HL-60/S4 treated with phorbol 12-myristate 13-acetate at 8.2 ng/mL for 4 days and 3 days (cell line): ENCODE results near the gene GFPT2.

ENCODE experiments used
- in situ Hi-C: fragments of 300-500 bp; cut with MboI; formaldehyde crosslinking; loops from 2 replicates; pipeline ENCODE4 v1.15.0; 2022; ENCODE audit warnings: low sequenced_read_pairs

Gene GFPT2

DNA sequence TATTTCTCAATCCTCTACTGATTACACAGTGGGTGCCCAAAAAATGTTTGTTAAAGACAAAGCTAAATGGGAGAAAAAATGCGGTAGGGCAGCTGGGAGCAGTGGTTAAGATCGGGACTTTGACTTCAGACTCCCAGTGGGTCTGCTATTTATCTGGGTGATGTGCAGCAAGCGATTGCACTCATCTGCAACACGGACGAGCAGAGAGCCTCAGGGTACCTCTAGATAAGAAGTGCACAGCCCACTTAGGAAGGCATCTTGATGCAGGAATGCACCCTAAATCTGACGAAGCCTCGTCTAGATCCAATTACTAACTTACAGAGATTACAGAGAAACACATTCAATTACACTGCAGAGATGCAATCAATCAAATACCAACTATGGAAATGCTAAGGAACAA lies 65.3 kb downstream of the GFPT2 start:
- in situ Hi-C loops: no loop called here

DNA sequence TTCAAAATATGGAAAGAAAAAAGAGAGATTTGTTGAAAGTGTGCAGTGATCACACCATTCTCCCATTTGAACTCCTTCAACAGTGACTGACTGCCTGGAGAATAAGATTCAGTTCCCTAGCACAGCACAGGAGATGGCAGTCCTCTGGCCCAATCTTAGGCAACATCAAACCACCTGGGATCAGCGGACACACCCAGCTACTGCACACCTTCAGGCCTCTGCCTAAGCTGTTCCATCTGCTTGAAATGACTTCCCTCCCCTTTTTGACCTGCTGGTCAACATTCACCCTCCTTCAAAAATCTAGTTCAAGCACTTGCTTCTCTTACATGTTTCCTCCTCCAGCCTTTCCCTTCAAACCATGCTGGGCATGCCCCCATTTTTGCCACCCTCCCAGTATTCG lies 65.7 kb downstream of the GFPT2 start:
- in situ Hi-C loops: no loop called here

DNA sequence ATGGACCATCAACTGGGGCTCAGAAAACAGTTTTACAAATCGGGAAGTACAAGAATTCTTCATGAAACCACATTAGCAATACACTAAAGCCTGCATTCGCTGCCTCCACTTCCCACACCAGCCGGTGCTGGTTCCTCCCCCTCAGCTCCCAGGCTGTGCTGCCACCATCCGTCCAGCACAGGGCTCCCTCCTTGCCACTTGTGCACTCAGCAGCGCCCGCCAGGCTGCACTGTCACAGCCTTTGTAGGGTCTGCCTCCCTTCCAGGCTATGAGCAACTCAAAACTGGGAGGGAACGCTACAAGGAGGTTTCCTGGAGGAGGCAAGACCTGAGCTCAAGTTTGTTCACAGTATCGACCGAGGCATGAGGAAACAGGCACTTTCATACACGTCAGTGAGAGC lies 69.0 kb downstream of the GFPT2 start:
- in situ Hi-C loops: no loop called here

DNA sequence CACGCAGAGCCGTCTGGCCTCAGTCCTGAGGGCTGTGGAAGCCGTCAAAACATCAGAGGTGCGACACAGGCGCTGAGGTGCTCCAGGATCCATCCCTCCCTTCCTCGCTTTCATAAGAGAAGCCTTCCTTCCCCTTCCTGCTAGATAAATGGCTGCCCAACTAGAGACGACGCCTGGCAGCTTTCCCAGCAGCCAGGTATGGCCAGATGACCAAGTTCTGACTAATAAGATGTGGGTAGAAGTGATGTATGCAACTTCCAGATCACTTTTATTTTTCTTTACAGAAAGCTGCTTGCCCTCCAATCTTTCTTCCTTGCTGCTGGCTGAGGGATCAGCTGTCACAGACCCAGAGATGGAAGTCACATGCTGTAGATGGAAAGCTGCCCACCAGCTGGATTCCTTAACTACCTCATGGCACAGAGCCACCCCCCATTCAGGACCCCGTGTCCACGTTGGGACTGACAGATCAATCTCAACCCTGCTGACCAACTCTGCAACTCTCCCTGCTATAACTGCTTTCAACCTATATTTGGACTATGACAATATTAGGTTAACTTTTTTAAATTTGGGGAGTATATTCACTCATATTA lies 70.0 kb downstream of the GFPT2 start:
- in situ Hi-C loops: no loop called here

DNA sequence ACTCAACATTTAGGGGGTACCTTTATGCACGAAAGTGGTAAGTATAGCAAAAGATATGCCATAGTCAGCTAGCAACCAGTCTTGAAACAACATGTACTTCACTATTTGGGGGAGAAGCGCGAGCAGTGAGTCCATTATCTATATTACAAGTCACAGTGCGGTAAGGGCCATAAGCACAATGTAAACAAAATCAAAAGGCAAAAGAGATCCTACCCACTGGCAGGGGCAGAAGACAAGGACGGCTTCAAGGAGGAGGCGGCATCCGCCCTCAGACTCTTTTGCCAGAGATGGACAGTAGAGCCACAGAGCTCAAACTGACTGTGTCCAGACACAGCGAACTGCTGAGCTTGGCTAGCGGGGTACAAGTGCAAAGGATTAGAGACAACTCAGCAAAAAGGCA lies 70.9 kb downstream of the GFPT2 start:
- in situ Hi-C loops: no loop called here

DNA sequence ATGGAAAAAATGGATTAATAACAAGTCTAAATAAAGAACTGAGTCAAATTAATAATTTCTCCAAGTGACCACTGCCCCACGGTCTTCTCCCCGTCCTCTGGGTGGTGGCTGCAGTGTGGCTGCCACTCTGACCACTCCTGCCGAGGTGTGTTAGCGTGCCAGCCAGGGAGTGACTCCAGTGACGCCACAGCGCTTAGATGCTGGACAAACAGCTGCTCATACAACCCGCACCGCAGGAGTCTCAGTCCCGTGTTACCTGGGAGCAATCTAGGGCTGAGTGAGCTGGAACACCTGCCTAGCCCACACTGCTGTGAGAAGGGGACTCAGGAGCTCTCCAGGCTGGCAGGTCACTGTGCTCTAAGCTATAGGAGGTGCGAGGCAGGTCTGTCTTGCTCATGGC lies 71.4 kb downstream of the GFPT2 start:
- in situ Hi-C loops: no loop called here

DNA sequence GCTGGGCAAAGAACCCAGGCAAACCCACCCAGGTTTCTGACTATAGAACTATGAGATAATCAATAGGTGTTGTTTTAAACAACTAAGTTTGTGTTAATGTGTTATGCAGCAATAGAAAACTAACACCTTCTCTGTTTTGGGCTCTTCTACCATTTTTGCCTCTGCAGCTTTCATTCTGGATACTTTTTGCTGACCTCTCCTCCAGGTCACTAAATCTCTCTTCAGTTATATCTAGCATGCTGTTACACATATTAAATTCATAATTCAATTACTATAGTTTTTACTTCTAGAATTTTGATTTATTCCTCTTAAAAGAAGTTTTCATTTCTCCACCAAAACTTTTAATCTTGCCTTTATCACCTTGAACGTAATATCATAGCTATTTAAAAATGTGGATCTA lies 78.4 kb downstream of the GFPT2 start:
- in situ Hi-C loops: no loop called here

DNA sequence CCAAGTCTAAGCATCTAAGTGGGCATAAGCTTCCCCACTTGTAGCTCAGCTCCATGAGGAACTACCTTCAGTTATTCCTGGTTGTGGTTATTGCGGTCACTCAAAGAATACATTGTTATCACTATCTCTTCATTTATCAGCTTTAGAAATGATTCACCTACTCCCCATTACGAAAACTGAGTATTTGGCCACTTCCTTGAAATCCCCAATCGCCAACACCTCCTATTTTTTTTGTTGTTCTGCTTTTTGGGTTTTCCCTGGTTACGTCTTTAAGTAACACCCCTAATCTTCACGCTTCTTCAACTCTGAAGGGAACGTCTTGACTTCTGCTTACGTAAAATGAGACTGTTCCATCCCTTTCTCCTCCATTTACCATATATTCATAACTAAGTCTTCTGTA lies 81.9 kb downstream of the GFPT2 start:
- in situ Hi-C loops: no loop called here

DNA sequence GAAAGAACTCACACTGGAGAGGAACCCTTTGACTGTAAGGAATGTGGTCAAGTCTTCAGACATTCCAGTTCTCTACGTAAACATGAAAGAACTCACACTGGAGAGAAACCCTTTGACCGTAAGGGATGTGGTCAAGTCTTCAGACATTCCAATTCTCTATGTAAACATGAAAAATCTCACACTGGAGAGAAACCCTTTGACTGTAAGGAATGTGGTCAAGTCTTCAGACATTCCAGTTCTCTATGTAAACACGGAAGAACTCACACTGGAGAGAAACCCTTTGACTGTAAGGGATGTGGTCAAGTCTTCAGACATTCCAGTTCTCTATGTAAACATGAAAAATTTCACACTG lies 93.9 kb downstream of the GFPT2 start:
- in situ Hi-C loops: no loop called here

DNA sequence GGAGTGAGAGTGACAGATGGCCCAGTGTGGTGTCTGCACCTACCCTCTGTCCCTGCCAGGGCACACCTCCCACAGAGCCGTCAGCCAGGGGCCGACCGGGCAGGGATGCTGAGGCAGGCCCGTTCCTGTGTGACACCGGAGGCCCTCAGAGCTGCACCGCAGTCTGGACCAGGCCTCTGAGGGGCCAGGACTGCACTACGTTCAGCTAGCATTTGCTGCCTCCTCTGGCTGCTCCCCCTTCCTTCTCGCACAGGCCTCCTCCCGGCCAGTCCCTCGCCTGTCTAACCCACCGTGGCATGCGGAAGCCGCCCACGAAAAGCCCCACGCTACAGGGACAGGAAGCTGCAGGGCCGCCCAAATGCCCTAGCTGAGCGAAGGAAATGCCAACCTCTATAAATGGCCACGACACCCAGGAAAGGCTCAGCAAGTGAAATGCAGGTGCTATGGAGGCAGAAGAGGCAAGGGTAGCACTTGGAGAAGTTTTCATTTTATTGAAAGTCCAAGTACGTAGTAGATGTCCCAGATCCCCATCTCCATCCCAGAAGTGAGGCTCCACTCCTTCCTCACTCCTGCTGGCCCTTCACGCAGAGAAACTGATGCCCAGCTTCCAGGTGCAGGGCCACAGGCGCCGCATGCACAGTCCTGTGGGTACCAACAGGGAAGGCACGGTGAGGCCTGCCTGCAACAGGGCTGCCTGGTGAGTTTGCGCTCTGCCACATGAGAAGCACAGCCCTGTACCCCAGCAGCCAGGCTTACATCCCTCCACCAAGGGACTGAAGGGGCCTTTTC lies 99.9 kb downstream of the GFPT2 start:
- in situ Hi-C loops: no loop called here

DNA sequence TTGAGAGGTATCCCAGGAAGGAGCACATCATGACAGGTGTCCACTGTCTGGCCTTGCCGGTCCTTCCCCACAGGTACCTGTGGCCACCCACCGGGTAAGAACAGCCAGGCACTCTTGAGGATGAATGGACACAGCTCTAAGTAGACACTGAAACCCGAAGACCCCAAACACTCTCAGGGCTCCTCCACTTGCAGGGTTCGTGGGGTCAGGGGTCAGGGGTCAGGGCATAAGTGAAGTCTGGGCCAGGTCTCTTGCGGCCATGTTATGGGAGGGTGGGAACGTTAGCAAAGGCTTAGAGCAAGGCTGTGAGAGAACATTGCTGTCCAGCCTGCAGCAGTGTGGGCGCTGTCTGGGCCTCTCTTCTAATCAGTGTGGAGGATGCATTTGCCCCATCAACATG lies 101.2 kb downstream of the GFPT2 start:
- in situ Hi-C loops: no loop called here

DNA sequence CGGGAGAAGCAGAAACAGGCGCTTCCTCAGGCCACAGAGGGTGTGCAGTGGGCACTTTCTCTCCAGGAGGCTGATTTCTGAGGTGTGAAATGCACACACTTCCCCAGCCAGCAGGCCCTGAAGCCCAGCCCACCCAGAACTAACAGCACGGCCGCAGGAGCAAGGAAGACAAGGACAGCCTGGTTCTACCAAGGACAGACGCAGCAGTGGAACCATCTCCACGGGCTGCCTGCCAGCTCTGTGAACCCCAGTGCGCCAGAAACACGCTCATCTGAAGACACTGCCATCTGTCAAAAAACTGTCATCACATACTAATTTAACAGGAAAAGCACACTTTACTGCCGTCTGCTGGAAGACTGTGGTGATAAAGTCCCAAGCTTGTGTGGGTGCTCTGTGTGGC lies 102.0 kb downstream of the GFPT2 start:
- in situ Hi-C loops: no loop called here
